ENCODE measurements around the gene LTV1. TPM values are rescaled to one million over a fixed set of nuclear protein-coding genes. Genes with fewer than 3 reads are reported as not detected.
"Not testable (repeated sequence)": the region's sequence is repeated elsewhere in the genome, so short reads cannot be mapped to it uniquely, and the experiment has no call there.

Gene LTV1
- total RNA-seq, 2 donors from 2014 or later = 3.7 to 18.3 TPM

DNA sequence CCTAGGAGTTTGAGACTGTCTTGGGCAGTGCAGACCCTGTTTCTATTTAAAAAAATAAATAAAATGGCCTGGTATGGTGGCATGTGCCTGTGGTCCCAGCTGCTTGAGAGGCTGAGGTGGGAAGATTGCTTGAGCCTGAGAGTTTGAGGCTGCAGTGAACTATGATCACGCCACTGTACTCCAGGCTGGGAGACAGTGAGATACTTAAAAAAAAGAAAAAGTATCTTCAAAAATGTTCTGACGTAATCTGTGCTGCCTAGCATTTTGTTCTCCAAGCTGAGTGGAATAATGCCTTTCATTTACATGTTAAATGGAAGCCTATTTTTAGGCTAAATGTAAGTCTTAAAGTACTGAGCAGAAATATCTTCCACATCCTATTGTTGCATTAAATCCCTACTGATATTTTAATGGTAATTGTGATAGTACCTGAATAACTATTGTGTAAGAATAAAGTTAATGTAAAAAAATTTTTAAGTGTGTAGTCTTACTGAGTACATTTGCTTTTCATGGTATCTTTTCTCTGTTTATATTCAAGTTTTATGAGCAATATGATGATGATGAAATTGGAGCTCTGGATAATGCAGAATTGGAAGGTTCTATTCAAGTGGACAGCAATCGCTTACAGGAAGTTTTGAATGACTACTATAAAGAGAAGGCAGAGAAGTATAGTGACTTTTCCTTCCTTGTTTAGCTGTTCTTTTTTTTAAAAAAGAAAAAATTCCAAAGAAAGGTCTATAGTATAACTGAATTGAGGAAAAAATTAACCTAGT lies 16.9 kb downstream of the LTV1 start:
- Histone ChIP-seq H3K4me1 (ENCODE audit: control insufficient read depth in 1 of 2, low read depth in 2 of 2) (no peaks in the 10 kb centered on the region), H3K27ac (no peak overlapping the region), H3K4me3 (no peak overlapping the region), H3K27me3 (replicated peaks; ENCODE audit: insufficient read depth) (no peaks in the 10 kb centered on the region), H3K9me3 (no peaks in the 10 kb centered on the region), H3K36me3 (peaks cover 39% of the 10 kb centered on the region)
- ATAC-seq (ENCODE audit: insufficient number of reproducible peaks, low FRiP score, low read depth) (no peak), DNase-seq (ENCODE audit: low spot score) (no peak)
- TF ChIP-seq, protein P1, sequence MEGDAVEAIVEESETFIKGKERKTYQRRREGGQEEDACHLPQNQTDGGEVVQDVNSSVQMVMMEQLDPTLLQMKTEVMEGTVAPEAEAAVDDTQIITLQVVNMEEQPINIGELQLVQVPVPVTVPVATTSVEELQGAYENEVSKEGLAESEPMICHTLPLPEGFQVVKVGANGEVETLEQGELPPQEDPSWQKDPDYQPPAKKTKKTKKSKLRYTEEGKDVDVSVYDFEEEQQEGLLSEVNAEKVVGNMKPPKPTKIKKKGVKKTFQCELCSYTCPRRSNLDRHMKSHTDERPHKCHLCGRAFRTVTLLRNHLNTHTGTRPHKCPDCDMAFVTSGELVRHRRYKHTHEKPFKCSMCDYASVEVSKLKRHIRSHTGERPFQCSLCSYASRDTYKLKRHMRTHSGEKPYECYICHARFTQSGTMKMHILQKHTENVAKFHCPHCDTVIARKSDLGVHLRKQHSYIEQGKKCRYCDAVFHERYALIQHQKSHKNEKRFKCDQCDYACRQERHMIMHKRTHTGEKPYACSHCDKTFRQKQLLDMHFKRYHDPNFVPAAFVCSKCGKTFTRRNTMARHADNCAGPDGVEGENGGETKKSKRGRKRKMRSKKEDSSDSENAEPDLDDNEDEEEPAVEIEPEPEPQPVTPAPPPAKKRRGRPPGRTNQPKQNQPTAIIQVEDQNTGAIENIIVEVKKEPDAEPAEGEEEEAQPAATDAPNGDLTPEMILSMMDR (IDR thresholded peaks at IDR 0.05) = no peak

DNA sequence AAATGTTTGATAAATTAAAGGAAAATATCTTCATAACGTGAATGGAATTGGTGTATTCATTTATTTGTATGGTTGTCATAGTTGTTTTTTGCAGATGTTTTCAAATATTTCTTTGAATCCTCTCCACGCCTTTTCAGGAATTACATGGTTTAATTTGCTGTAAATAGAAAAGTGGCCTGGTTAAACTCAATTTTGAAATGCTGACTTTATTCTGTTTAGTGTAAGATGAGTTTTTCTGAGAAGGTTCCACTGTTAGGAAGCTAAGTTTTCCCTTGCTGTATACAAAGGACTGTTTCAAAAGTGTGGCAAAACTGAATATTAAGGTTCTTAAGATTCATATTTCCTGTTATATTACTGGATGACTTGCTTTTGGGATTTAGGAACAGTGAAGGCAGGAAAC lies 20.6 kb downstream of the LTV1 start:
- Histone ChIP-seq H3K36me3 (peaks cover 18% of the 10 kb centered on the region), H3K27ac (no peak overlapping the region), H3K4me1 (ENCODE audit: control insufficient read depth in 1 of 2, low read depth in 2 of 2) (no peaks in the 10 kb centered on the region), H3K4me3 (no peak overlapping the region), H3K27me3 (replicated peaks; ENCODE audit: insufficient read depth) (no peaks in the 10 kb centered on the region), H3K9me3 (no peaks in the 10 kb centered on the region)
- DNase-seq (ENCODE audit: low spot score) (no peak), ATAC-seq (ENCODE audit: insufficient number of reproducible peaks, low FRiP score, low read depth) (no peak)
- TF ChIP-seq, protein P1 (IDR thresholded peaks at IDR 0.05) = no peak

DNA sequence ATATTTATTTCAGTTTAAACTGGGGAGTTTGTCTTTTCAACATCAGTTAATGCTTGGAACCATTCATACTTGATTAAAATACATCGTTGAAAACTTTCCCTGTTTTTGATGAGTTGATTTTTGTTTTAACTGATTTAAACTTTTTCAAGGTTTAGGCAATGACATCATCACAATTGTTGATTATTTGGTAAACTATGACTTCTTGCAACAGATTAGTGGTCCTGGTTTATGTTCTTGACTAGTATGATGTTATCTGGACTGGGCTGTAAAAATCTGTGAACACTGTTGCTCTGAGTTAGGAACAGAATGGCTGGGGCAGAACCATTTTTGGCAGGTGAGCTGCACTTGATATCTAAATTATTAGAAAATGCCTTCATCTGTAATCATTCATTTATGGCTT lies 21.1 kb downstream of the LTV1 start, which contains the start of gene ZC2HC1B:
ZC2HC1B (plus strand) TSS at position 241 of the 400 bp plus-strand sequence; CDS start at position 307, 66 bp downstream.
- Histone ChIP-seq H3K27me3 (replicated peaks; ENCODE audit: insufficient read depth) (no peaks in the 10 kb centered on the region), H3K4me1 (ENCODE audit: control insufficient read depth in 1 of 2, low read depth in 2 of 2) (no peaks in the 10 kb centered on the region), H3K27ac (no peak within 1 kb of the TSS), H3K9me3 (no peaks in the 10 kb centered on the region), H3K4me3 (no peak within 1 kb of the TSS), H3K36me3 (peaks cover 16% of the 10 kb centered on the region)
- no peak for DNase-seq (ENCODE audit: low spot score)
- ATAC-seq (ENCODE audit: insufficient number of reproducible peaks, low FRiP score, low read depth) = no peak
- TF ChIP-seq, protein P1 (IDR thresholded peaks at IDR 0.05) = no peak

DNA sequence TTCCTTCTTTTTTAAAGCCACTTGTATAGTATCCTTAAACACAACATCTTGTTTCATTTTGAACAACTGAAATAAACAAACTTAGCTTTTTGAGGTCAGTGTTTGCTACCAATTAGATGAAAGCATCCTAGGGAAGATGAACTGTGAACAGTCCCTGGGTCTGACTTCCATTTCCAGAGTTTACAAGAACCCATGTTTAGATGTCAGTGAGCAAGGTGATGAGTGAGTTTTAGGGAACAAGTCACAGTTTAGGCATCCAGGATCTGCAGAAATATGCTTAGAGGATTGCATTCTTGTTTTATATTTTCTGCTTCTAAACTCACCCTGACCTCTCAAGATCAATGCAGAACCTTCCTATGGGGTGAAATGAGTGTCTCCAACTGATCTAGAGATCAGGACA lies 24.1 kb downstream of the LTV1 start:
- DNase-seq (ENCODE audit: low spot score) (no peak), ATAC-seq (ENCODE audit: insufficient number of reproducible peaks, low FRiP score, low read depth) (no peak)
- TF ChIP-seq, protein P1 (IDR thresholded peaks at IDR 0.05) = no peak
- H3K27me3 ChIP-seq (replicated peaks; ENCODE audit: insufficient read depth) = no peaks in the 10 kb centered on the region
- H3K27ac ChIP-seq = no peak overlapping the region
- no peaks in the 10 kb centered on the region for H3K9me3 ChIP-seq
- no peak overlapping the region for H3K4me3 ChIP-seq
- H3K36me3 ChIP-seq = no peaks in the 10 kb centered on the region
- H3K4me1 ChIP-seq (ENCODE audit: control insufficient read depth in 1 of 2, low read depth in 2 of 2) = no peaks in the 10 kb centered on the region

DNA sequence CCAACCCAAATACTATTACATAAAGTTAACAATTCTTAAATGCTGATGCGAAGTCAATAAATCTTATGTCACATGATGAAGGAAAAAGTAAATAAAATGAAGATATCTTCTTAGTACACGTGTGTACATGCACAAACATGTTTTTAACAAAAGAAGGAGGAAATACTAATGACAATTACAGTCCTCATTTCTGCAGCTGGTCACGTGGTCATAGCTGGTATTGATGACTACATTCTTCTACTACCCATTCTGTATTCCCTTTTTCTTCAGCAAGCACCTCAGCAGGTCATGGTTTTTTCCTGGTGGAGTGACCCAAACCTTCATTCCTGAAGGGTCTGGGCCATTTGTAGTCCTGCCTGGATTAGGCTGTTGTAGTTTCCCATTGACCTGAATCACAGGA lies 25.7 kb downstream of the LTV1 start:
- not testable (repeated sequence) for DNase-seq (ENCODE audit: low spot score); H3K36me3 ChIP-seq; H3K27me3 ChIP-seq (replicated peaks; ENCODE audit: insufficient read depth); H3K27ac ChIP-seq; H3K4me1 ChIP-seq (ENCODE audit: control insufficient read depth in 1 of 2, low read depth in 2 of 2); H3K4me3 ChIP-seq; ATAC-seq (ENCODE audit: insufficient number of reproducible peaks, low FRiP score, low read depth); H3K9me3 ChIP-seq

DNA sequence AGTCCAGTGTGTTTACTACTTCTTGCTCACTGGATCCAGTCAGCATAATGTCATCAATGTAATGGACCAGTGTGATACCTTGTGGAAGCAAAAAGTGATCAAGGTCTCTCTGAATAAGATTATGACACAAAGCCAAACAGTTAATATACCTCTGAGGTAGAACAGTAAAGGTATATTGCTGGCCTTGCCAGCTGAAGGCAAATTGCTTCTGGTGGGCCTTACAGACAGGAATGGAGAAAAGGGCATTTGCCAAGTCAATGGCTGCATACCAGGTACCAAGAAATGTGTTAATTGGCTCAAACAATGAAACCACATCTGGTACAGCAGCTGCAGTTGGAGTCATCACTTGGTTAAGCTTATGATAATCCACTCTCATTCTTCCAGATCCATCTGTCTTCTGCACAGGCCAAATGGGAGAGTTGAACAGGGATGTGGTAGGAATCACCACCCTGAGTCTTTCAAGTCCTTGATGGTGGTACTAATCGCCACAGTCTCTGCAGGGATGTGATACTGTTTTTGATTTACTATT lies 28.1 kb downstream of the LTV1 start:
- H3K36me3 ChIP-seq; H3K27ac ChIP-seq; H3K4me1 ChIP-seq (ENCODE audit: control insufficient read depth in 1 of 2, low read depth in 2 of 2); H3K9me3 ChIP-seq; DNase-seq (ENCODE audit: low spot score); H3K27me3 ChIP-seq (replicated peaks; ENCODE audit: insufficient read depth); ATAC-seq (ENCODE audit: insufficient number of reproducible peaks, low FRiP score, low read depth); H3K4me3 ChIP-seq: not testable (repeated sequence)

All from thoracic aorta (tissue), 2 donors.